DOHH2 (cell line): ENCODE results near the gene RAD51AP1.

Experiments used
- H3F3A ChIP-seq: fragments of 200-600 bp; sonication (generic), shearing (Covaris generic); 2 replicates; pipeline ENCODE4 v1.6.0; 2016; ENCODE audit warnings: antibody characterized with exemption, mild to moderate bottlenecking; ENCODE audit not compliant: control insufficient read depth, insufficient read depth
- H3K27ac ChIP-seq: fragments of 200-600 bp; sonication (generic); 2 replicates; pipeline ENCODE4 v1.5.1; 2014; ENCODE audit warnings: low read depth, mild to moderate bottlenecking, low read length, moderate library complexity
- H3K27me3 ChIP-seq: fragments of 200-600 bp; sonication (generic); 2 replicates; pipeline ENCODE4 v1.6.1; 2014; ENCODE audit warnings: mild to moderate bottlenecking, low read length, mixed read lengths; ENCODE audit not compliant: control insufficient read depth
- H3K36me3 ChIP-seq: fragments of 200-600 bp; sonication (generic); 2 replicates; pipeline ENCODE4 v1.6.1; 2014; ENCODE audit warnings: mild to moderate bottlenecking, low read length, moderate library complexity, mixed read lengths; ENCODE audit not compliant: control insufficient read depth
- H3K4me1 ChIP-seq: fragments of 200-600 bp; sonication (generic); 2 replicates; pipeline ENCODE4 v1.6.1; 2014; ENCODE audit warnings: mild to moderate bottlenecking, low read length, mixed read lengths; ENCODE audit not compliant: control insufficient read depth
- H3K4me2 ChIP-seq: fragments of 200-600 bp; sonication (generic); 2 replicates; pipeline ENCODE4 v1.6.0; 2014; ENCODE audit warnings: mild to moderate bottlenecking, low read length, moderate library complexity
- H3K4me3 ChIP-seq: fragments of 200-600 bp; sonication (generic); 2 replicates; pipeline ENCODE4 v1.5.1; 2014; ENCODE audit warnings: mild to moderate bottlenecking, low read length, mixed read lengths
- H3K79me2 ChIP-seq: fragments of 200-600 bp; sonication (generic); 2 replicates; pipeline ENCODE4 v1.6.1; 2014; ENCODE audit warnings: mild to moderate bottlenecking, low read length, mixed read lengths; ENCODE audit not compliant: control insufficient read depth
- H3K9me2 ChIP-seq: fragments of 200-600 bp; sonication (generic); replicated peaks from 2 replicates; pipeline ENCODE4 v1.6.1; 2014; ENCODE audit warnings: mild to moderate bottlenecking, low read length, mixed read lengths; ENCODE audit not compliant: control insufficient read depth
- H3K9me3 ChIP-seq: fragments of 200-600 bp; sonication (generic); 2 replicates; pipeline ENCODE4 v1.6.1; 2014; ENCODE audit warnings: antibody characterized with exemption, low read length, mixed read lengths; ENCODE audit not compliant: control insufficient read depth, insufficient read depth
- H4K20me1 ChIP-seq: fragments of 200-600 bp; sonication (generic); 2 replicates; pipeline ENCODE4 v1.6.0; 2014; ENCODE audit warnings: low read depth, mild to moderate bottlenecking, antibody characterized with exemption, low read length, moderate library complexity; ENCODE audit not compliant: control insufficient read depth, insufficient read depth
- CTCF ChIP-seq: fragments of 200-600 bp; sonication (generic); IDR thresholded peaks from one replicate; pipeline ENCODE4 v1.5.1; 2014; ENCODE audit warnings: antibody characterized with exemption, mild to moderate bottlenecking, low read depth, low read length; ENCODE audit not compliant: poor library complexity, severe bottlenecking
- EZH2phosphoT487 ChIP-seq: fragments of 200-600 bp; sonication (generic); IDR thresholded peaks from 2 replicates; pipeline ENCODE4 v1.6.1; 2017; ENCODE audit warnings: borderline replicate concordance, mild to moderate bottlenecking, antibody characterized with exemption, low read length, moderate library complexity, mixed read lengths

The RAD51AP1 gene

GRCh38 chr12:4558171-4558570 lies 19.5 kb downstream of the RAD51AP1 start:
- peaks cover 71% of the 10 kb centered on the region for H3K36me3 ChIP-seq
- no peaks in the 10 kb centered on the region for H3K9me2 ChIP-seq
- H3K27ac ChIP-seq, result no peak overlapping the region
- H3K79me2 ChIP-seq, result peaks cover under 1% of the 10 kb centered on the region; the same call in 1 of the 2 replicates
- peaks cover 12% of the 10 kb centered on the region; the same call in 1 of the 2 replicates for H3F3A ChIP-seq
- no peak overlapping the region for H3K4me3 ChIP-seq
- H3K4me1 ChIP-seq, result no peaks in the 10 kb centered on the region
- no peaks in the 10 kb centered on the region for H3K27me3 ChIP-seq
- H3K4me2 ChIP-seq, result no peak overlapping the region
- H3K9me3 ChIP-seq, result no peaks in the 10 kb centered on the region
- peaks cover 1% of the 10 kb centered on the region; the same call in 1 of the 2 replicates for H4K20me1 ChIP-seq
- no peak for TF ChIP-seq EZH2phosphoT487
- TF ChIP-seq CTCF, result no peak

GRCh38 chr12:4562034-4562657 lies 23.5 kb downstream of the RAD51AP1 start, which contains the start of gene DYRK4:
DYRK4 (plus strand) TSS chr12:4562208; CDS start chr12:4562246, 38 bp downstream.
- no peaks in the 10 kb centered on the region for H3K27me3 ChIP-seq
- H3K4me2 ChIP-seq, result no peak within 1 kb of the TSS
- no peak within 1 kb of the TSS for H3K4me3 ChIP-seq
- peaks cover 25% of the 10 kb centered on the region for H3F3A ChIP-seq
- no peaks in the 10 kb centered on the region for H3K79me2 ChIP-seq
- H3K9me3 ChIP-seq, result no peaks in the 10 kb centered on the region
- H3K36me3 ChIP-seq, result peaks cover 34% of the 10 kb centered on the region
- H3K9me2 ChIP-seq, result no peaks in the 10 kb centered on the region
- H3K4me1 ChIP-seq, result peaks cover 26% of the 10 kb centered on the region
- no peaks in the 10 kb centered on the region for H4K20me1 ChIP-seq
- TF ChIP-seq CTCF (no peak), EZH2phosphoT487 (no peak)
- no peak within 1 kb of the TSS for H3K27ac ChIP-seq

- H3K4me2 ChIP-seq, result no peak overlapping the region
These were observed 24.6 kb downstream of the RAD51AP1 start for GRCh38 chr12:4563336-4563735.

More at GRCh38 chr12:4563336-4563735, 24.6 kb downstream of the RAD51AP1 start:
- H3K4me1 ChIP-seq, result peaks cover 35% of the 10 kb centered on the region
- peaks cover 26% of the 10 kb centered on the region for H3K36me3 ChIP-seq
- peaks cover 22% of the 10 kb centered on the region for H3F3A ChIP-seq
- no peaks in the 10 kb centered on the region for H3K9me3 ChIP-seq
- H3K27me3 ChIP-seq, result no peaks in the 10 kb centered on the region
- no peak overlapping the region for H3K4me3 ChIP-seq
- no peak for TF ChIP-seq EZH2phosphoT487
- no peak for TF ChIP-seq CTCF
- no peaks in the 10 kb centered on the region for H4K20me1 ChIP-seq
- H3K79me2 ChIP-seq, result no peaks in the 10 kb centered on the region
- H3K9me2 ChIP-seq, result no peaks in the 10 kb centered on the region
- H3K27ac ChIP-seq, result no peak overlapping the region
